ENCODE measurements around the gene HSP90B1. TPM values are rescaled to one million over a fixed set of nuclear protein-coding genes. Genes with fewer than 3 reads are reported as not detected.

HSP90B1 gene
- total RNA-seq, 1 experiment from 2014 or later: 864 TPM

DNA sequence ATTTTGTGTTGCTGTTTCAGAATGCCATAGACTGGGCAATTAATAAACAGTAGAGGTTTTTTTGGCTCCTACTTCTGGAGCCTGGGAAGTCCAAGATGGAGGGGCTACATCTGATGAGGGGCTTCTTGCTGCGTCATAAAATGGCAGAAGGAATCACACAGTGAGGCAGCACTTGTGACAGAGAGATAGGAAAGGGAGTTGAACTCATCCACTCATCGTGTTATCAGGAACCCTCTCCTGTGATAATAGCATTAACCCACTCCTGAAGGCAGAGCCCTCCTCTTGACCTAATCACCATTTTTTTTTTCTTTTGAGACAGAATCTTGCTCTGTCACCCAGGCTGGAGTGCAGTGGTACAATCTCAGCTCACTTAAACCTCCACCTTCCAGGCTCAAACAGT lies 45.2 kb downstream of the HSP90B1 start (continued):
- TF ChIP-seq, protein P1, sequence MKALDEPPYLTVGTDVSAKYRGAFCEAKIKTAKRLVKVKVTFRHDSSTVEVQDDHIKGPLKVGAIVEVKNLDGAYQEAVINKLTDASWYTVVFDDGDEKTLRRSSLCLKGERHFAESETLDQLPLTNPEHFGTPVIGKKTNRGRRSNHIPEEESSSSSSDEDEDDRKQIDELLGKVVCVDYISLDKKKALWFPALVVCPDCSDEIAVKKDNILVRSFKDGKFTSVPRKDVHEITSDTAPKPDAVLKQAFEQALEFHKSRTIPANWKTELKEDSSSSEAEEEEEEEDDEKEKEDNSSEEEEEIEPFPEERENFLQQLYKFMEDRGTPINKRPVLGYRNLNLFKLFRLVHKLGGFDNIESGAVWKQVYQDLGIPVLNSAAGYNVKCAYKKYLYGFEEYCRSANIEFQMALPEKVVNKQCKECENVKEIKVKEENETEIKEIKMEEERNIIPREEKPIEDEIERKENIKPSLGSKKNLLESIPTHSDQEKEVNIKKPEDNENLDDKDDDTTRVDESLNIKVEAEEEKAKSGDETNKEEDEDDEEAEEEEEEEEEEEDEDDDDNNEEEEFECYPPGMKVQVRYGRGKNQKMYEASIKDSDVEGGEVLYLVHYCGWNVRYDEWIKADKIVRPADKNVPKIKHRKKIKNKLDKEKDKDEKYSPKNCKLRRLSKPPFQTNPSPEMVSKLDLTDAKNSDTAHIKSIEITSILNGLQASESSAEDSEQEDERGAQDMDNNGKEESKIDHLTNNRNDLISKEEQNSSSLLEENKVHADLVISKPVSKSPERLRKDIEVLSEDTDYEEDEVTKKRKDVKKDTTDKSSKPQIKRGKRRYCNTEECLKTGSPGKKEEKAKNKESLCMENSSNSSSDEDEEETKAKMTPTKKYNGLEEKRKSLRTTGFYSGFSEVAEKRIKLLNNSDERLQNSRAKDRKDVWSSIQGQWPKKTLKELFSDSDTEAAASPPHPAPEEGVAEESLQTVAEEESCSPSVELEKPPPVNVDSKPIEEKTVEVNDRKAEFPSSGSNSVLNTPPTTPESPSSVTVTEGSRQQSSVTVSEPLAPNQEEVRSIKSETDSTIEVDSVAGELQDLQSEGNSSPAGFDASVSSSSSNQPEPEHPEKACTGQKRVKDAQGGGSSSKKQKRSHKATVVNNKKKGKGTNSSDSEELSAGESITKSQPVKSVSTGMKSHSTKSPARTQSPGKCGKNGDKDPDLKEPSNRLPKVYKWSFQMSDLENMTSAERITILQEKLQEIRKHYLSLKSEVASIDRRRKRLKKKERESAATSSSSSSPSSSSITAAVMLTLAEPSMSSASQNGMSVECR (CRISPR knock-in tag; IDR thresholded peaks at IDR 0.05; ENCODE audit: borderline replicate concordance): no peak
- TF ChIP-seq SMAD3 (CRISPR knock-in tag; IDR thresholded peaks at IDR 0.05; ENCODE audit: borderline replicate concordance) (no peak), NR1H2 (CRISPR knock-in tag; IDR thresholded peaks at IDR 0.05) (no peak), CBFB (CRISPR knock-in tag; IDR thresholded peaks at IDR 0.05; ENCODE audit: low read depth) (no peak), ZNF317 (CRISPR knock-in tag; IDR thresholded peaks at IDR 0.05; ENCODE audit: borderline replicate concordance, low read depth) (no peak), JAZF1 (CRISPR knock-in tag; IDR thresholded peaks at IDR 0.05) (no peak)
- TF ChIP-seq, protein P2, sequence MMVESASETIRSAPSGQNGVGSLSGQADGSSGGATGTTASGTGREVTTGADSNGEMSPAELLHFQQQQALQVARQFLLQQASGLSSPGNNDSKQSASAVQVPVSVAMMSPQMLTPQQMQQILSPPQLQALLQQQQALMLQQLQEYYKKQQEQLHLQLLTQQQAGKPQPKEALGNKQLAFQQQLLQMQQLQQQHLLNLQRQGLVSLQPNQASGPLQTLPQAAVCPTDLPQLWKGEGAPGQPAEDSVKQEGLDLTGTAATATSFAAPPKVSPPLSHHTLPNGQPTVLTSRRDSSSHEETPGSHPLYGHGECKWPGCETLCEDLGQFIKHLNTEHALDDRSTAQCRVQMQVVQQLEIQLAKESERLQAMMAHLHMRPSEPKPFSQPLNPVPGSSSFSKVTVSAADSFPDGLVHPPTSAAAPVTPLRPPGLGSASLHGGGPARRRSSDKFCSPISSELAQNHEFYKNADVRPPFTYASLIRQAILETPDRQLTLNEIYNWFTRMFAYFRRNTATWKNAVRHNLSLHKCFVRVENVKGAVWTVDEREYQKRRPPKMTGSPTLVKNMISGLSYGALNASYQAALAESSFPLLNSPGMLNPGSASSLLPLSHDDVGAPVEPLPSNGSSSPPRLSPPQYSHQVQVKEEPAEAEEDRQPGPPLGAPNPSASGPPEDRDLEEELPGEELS (CRISPR knock-in tag; IDR thresholded peaks at IDR 0.05): no peak
- TF ChIP-seq, protein P3, sequence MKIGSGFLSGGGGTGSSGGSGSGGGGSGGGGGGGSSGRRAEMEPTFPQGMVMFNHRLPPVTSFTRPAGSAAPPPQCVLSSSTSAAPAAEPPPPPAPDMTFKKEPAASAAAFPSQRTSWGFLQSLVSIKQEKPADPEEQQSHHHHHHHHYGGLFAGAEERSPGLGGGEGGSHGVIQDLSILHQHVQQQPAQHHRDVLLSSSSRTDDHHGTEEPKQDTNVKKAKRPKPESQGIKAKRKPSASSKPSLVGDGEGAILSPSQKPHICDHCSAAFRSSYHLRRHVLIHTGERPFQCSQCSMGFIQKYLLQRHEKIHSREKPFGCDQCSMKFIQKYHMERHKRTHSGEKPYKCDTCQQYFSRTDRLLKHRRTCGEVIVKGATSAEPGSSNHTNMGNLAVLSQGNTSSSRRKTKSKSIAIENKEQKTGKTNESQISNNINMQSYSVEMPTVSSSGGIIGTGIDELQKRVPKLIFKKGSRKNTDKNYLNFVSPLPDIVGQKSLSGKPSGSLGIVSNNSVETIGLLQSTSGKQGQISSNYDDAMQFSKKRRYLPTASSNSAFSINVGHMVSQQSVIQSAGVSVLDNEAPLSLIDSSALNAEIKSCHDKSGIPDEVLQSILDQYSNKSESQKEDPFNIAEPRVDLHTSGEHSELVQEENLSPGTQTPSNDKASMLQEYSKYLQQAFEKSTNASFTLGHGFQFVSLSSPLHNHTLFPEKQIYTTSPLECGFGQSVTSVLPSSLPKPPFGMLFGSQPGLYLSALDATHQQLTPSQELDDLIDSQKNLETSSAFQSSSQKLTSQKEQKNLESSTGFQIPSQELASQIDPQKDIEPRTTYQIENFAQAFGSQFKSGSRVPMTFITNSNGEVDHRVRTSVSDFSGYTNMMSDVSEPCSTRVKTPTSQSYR (CRISPR knock-in tag; IDR thresholded peaks at IDR 0.05): no peak

DNA sequence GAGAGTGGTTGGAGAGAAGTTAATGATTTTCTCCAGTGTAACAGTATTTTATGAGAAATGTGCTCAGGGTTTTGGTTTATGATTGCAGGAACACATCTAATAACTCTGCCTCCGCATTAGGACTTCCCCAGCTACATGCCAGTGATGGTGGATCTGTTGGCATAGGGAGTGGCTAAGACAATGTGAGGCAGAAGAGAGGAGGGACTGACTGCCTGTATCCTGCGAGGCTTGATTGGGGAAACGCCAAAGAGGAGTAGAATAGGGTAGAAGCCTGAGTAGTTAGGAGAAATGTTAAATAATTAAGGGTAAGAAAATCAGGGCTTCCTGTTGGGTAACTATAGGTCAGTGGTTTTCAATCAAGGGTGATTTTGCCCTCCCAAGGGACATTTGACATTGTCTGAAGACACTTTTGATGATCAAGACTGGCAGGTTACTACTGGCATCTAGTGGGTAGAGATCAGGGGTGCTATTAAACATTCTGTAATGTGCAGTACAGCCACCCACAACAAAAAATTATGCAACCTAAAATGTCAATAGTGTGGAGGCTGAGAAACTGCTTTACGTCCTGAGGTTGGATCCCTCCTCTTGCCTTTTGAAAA lies 48.3 kb downstream of the HSP90B1 start:
- TF ChIP-seq SP1 (CRISPR knock-in tag; conservative IDR thresholded peaks at IDR 0.05): no peak
- TF ChIP-seq, protein P4, sequence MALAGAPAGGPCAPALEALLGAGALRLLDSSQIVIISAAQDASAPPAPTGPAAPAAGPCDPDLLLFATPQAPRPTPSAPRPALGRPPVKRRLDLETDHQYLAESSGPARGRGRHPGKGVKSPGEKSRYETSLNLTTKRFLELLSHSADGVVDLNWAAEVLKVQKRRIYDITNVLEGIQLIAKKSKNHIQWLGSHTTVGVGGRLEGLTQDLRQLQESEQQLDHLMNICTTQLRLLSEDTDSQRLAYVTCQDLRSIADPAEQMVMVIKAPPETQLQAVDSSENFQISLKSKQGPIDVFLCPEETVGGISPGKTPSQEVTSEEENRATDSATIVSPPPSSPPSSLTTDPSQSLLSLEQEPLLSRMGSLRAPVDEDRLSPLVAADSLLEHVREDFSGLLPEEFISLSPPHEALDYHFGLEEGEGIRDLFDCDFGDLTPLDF (CRISPR knock-in tag; IDR thresholded peaks at IDR 0.05): no peak
- no peak for TF ChIP-seq CREM (CRISPR knock-in tag; IDR thresholded peaks at IDR 0.05)
- no peak for TF ChIP-seq ELF4 (CRISPR knock-in tag; IDR thresholded peaks at IDR 0.05; ENCODE audit: low read depth)
- TF ChIP-seq, protein P5, sequence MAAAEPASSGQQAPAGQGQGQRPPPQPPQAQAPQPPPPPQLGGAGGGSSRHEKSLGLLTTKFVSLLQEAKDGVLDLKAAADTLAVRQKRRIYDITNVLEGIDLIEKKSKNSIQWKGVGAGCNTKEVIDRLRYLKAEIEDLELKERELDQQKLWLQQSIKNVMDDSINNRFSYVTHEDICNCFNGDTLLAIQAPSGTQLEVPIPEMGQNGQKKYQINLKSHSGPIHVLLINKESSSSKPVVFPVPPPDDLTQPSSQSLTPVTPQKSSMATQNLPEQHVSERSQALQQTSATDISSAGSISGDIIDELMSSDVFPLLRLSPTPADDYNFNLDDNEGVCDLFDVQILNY (CRISPR knock-in tag; IDR thresholded peaks at IDR 0.05): no peak
- TF ChIP-seq, protein P6, sequence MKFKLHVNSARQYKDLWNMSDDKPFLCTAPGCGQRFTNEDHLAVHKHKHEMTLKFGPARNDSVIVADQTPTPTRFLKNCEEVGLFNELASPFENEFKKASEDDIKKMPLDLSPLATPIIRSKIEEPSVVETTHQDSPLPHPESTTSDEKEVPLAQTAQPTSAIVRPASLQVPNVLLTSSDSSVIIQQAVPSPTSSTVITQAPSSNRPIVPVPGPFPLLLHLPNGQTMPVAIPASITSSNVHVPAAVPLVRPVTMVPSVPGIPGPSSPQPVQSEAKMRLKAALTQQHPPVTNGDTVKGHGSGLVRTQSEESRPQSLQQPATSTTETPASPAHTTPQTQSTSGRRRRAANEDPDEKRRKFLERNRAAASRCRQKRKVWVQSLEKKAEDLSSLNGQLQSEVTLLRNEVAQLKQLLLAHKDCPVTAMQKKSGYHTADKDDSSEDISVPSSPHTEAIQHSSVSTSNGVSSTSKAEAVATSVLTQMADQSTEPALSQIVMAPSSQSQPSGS (CRISPR knock-in tag; IDR thresholded peaks at IDR 0.05; ENCODE audit: borderline replicate concordance, low read depth): no peak
- TF ChIP-seq FOXK1 (CRISPR knock-in tag; IDR thresholded peaks at IDR 0.05): no peak
- TF ChIP-seq TEAD4 (CRISPR knock-in tag; IDR thresholded peaks at IDR 0.05): no peak
- no peak for TF ChIP-seq JAZF1 (CRISPR knock-in tag; IDR thresholded peaks at IDR 0.05)
- DNase-seq (ENCODE audit: low spot score): no peak
- Mint-ChIP-seq H3K27me3 (ENCODE audit: low read depth) (no peaks in the 10 kb centered on the region), H3K36me3 (peaks cover 74% of the 10 kb centered on the region), H3K4me3 (no peak overlapping the region), H3K4me1 (no peaks in the 10 kb centered on the region), H3K27ac (no peak overlapping the region), H3K9me3 (no peaks in the 10 kb centered on the region)
- CTCF ChIA-PET: no interaction called here
- POLR2A ChIA-PET: no interaction called here
- ATAC-seq: no peak
